ENCODE data around the gene NTF3.

NTF3 gene

DNA sequence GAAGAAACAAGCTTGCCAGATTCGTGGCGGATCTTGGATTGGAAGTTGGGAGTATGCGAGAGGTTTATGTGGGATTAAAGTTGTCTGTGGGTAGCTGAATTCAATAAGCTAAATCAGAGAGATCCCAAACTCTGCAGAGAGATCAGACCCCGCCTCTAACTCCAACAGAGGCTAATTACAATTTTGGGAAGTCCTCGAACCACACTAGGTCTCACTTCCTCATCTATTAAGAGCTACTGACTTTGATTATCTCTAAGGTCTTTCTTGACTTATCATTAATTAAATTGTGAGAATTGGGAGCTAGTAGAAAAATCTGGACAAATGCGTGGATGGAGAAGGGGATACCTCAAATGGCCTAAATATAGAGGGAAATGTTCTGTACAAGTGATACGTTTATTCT is 9.1 kb downstream of the NTF3 start:
- Histone ChIP-seq H3K4me1 (ENCODE audit: control insufficient read depth, insufficient read depth, low read length) (no peaks in the 10 kb centered on the region), H3K27ac (ENCODE audit: extremely low read depth, low read depth, low read length) (no peak overlapping the region), H3K36me3 (ENCODE audit: control insufficient read depth in 2 of 2, insufficient read depth in 1 of 2, low read length in 2 of 2) (no peaks in the 10 kb centered on the region), H3K4me3 (ENCODE audit: low read depth, low read length) (no peak overlapping the region), H3K9me3 (ENCODE audit: control insufficient read depth, insufficient read depth, low read depth, low read length) (no peaks in the 10 kb centered on the region)
- ChIA-PET CTCF (interaction anchor here (0.6 to 8.9 kb wide), 9 partner anchors 8 to 1025 kb away, joined by 3 to 90 read pairs (median 5); no protein-coding TSS in a partner anchor), POLR2A (interaction anchor here (3.0 kb wide), 1 partner anchor 9 kb away, joined by 20 read pairs; the partner anchor contains the start of gene NTF3)
- TF ChIP-seq ZNF623 (tag by site-specific recombination; IDR thresholded peaks at IDR 0.05) (no peak), BCL6B (tag by site-specific recombination; IDR thresholded peaks at IDR 0.05) (no peak), ZNF76 (tag by site-specific recombination; IDR thresholded peaks at IDR 0.05; ENCODE audit: borderline replicate concordance, low read depth) (no peak), ZNF214 (tag by site-specific recombination; IDR thresholded peaks at IDR 0.05; ENCODE audit: borderline replicate concordance) (no peak), ZNF677 (tag by site-specific recombination; IDR thresholded peaks at IDR 0.05) (no peak), ZNF560 (tag by site-specific recombination; IDR thresholded peaks at IDR 0.05; ENCODE audit: borderline replicate concordance) (no peak), GLIS1 (tag by site-specific recombination; IDR thresholded peaks at IDR 0.05) (no peak), ZNF585B (tag by site-specific recombination; IDR thresholded peaks at IDR 0.05) (no peak), ZNF48 (tag by site-specific recombination; IDR thresholded peaks at IDR 0.05) (no peak)

GRCh38 chr12:5441497-5442236 is 9.8 kb downstream of the NTF3 start:
- H3K9me3 ChIP-seq (ENCODE audit: control insufficient read depth, insufficient read depth, low read depth, low read length) = no peaks in the 10 kb centered on the region
- H3K27ac ChIP-seq (ENCODE audit: extremely low read depth, low read depth, low read length) = no peak overlapping the region
- CTCF ChIA-PET = interaction anchor here (0.6 to 8.9 kb wide), 15 partner anchors 7 to 1606 kb away, joined by 3 to 90 read pairs (median 3); no protein-coding TSS in a partner anchor
- POLR2A ChIA-PET = interaction anchor here (3.0 kb wide), 1 partner anchor 10 kb away, joined by 20 read pairs; the partner anchor contains the start of gene NTF3
- TF ChIP-seq GLIS1 (tag by site-specific recombination; IDR thresholded peaks at IDR 0.05) = peak; percentile 80
- TF ChIP-seq ZNF791 (tag by site-specific recombination; IDR thresholded peaks at IDR 0.05) = no peak
- no peak overlapping the region for H3K4me3 ChIP-seq (ENCODE audit: low read depth, low read length)
- no peaks in the 10 kb centered on the region for H3K4me1 ChIP-seq (ENCODE audit: control insufficient read depth, insufficient read depth, low read length)
- no peaks in the 10 kb centered on the region for H3K36me3 ChIP-seq (ENCODE audit: control insufficient read depth in 2 of 2, insufficient read depth in 1 of 2, low read length in 2 of 2)

DNA sequence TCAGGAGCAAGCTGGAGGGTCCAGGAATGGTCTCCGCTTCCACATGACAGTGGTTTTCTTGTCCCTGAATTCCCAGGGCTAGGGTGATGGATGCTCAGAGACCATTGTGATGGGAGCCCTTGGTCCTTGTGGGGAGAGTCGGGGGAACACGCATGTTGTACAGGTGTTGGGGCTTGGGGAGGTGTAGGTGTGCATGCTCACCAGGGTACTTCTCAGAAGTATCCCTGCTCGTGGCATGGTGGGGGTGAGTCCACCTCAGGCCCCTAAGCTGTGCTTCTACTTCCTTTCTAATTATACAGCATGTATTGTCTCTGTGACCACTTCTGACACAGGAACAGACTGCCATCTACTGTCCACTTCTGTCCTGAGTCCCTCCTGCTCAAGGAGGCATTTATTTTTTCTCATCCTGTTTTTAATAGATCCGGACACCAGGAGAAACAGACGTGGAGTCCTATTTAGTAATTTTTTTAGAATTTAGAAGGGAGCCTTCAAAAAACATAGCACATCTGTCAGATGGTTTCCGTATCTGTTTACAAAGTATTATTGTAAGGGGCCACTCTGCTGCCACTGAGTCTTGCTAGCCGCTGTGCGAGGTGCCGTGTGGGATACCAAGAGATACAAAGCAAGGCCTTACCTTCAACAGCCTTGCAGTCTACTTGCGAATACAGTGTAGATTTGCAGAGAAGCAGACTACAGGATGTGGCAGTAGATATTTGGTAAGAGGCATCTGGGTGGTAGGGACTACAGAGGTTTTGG is 10.5 kb downstream of the NTF3 start:
- Histone ChIP-seq H3K36me3 (ENCODE audit: control insufficient read depth in 2 of 2, insufficient read depth in 1 of 2, low read length in 2 of 2) (no peaks in the 10 kb centered on the region), H3K9me3 (ENCODE audit: control insufficient read depth, insufficient read depth, low read depth, low read length) (no peaks in the 10 kb centered on the region), H3K4me3 (ENCODE audit: low read depth, low read length) (no peak overlapping the region), H3K4me1 (ENCODE audit: control insufficient read depth, insufficient read depth, low read length) (no peaks in the 10 kb centered on the region), H3K27ac (ENCODE audit: extremely low read depth, low read depth, low read length) (no peak overlapping the region)
- TF ChIP-seq KLF8 (tag by site-specific recombination; IDR thresholded peaks at IDR 0.05) (no peak), ZNF132 (tag by site-specific recombination; IDR thresholded peaks at IDR 0.05; ENCODE audit: borderline replicate concordance) (no peak), ELK4 (IDR thresholded peaks at IDR 0.05; ENCODE audit: borderline replicate concordance, low read depth, low read length) (no peak), ZNF654 (tag by site-specific recombination; IDR thresholded peaks at IDR 0.05; ENCODE audit: low read depth) (peak; percentile 77), CTCF (tag by site-specific recombination; IDR thresholded peaks at IDR 0.05) (peak; percentile 54), GFI1B (tag by site-specific recombination; IDR thresholded peaks at IDR 0.05) (no peak), ZBTB48 (tag by site-specific recombination; IDR thresholded peaks at IDR 0.05) (0 out of 2 replicates have a peak, but pooled peaks have one; percentile 24)
- ChIA-PET CTCF (interaction anchor here (0.6 to 8.9 kb wide), 15 partner anchors 8 to 1606 kb away, joined by 3 to 90 read pairs (median 4); no protein-coding TSS in a partner anchor), POLR2A (interaction anchor here (3.0 kb wide), 1 partner anchor 10 kb away, joined by 20 read pairs; the partner anchor contains the start of gene NTF3)
